Measurements from ENCODE around the gene ITCH. TPM values are rescaled to one million over a fixed set of nuclear protein-coding genes. Genes with fewer than 3 reads are reported as not detected.

Gene ITCH
- total and polyA plus RNA-seq, 2 of the 8 experiments (the other 6 are each of a cell fraction or from before 2014, with no cell fraction given) = 3.9 to 45.2 TPM

GRCh38 chr20:34491226-34491931, 128.3 kb downstream of the ITCH start:
- no peak overlapping the region for H4K91ac ChIP-seq (replicated peaks; ENCODE audit: insufficient read length, low read length)
- no peak overlapping the region for H3K56ac ChIP-seq (replicated peaks; ENCODE audit: insufficient read length, low read depth, low read length)
- TF ChIP-seq SP4 (IDR thresholded peaks at IDR 0.05; ENCODE audit: low read length) = no peak
- no peak for TF ChIP-seq BACH1 (IDR thresholded peaks at IDR 0.05; ENCODE audit: low read length)
- TF ChIP-seq RNF2 (IDR thresholded peaks at IDR 0.05; ENCODE audit: borderline replicate concordance, low read depth, low read length, missing control alignments, poor library complexity, severe bottlenecking) = no peak
- H3K9me3 ChIP-seq (ENCODE audit: insufficient read depth in 2 of 2, low read depth in 1 of 2, low read length in 1 of 2) = no peaks in the 10 kb centered on the region
- H3K23me2 ChIP-seq (ENCODE audit: low read depth, low read length) = no peaks in the 10 kb centered on the region
- no peak overlapping the region for H2BK120ac ChIP-seq (replicated peaks; ENCODE audit: low read depth, low read length)
- DNase-seq (ENCODE audit: low read depth in 1 of 2, low spot score in 2 of 2) (no peak), FAIRE-seq (no peak)
- POLR2A ChIA-PET (ENCODE audit: partially characterized antibody) = no interaction called here
- H2AK5ac ChIP-seq (ENCODE audit: low read depth, low read length) = no peak overlapping the region
- no peaks in the 10 kb centered on the region for H3K79me2 ChIP-seq (ENCODE audit: control insufficient read depth in 1 of 2, insufficient read depth in 2 of 2, low read length in 2 of 2)
- H3K27me3 ChIP-seq (replicated peaks in 1 of 4; ENCODE audit: control insufficient read depth in 3 of 4, extremely low read depth in 1 of 4, insufficient read depth in 3 of 4, low read length in 3 of 4) = no peaks in the 10 kb centered on the region
- H2BK12ac ChIP-seq (ENCODE audit: low read depth, low read length) = no peak overlapping the region
- 95% methylated on average over 4 of the region's 4 CpGs; no CpG with 5 or more reads in 1 of the 2 experiments for WGBS, 2 experiments (ENCODE audit: extremely low coverage in 1 of 2, insufficient coverage in 1 of 2, insufficient read length in 1 of 2, insufficient replicate concordance in 2 of 2, low coverage in 1 of 2, low lambda C conversion rate in 2 of 2, missing lambda C conversion rate in 1 of 2)
- H3K4ac ChIP-seq (replicated peaks; ENCODE audit: insufficient read length, low read depth, low read length) = no peak overlapping the region
- H2BK15ac ChIP-seq (ENCODE audit: low read length) = no peak overlapping the region
- no peaks in the 10 kb centered on the region for H3K79me1 ChIP-seq (ENCODE audit: low read depth, low read length)
- H3K9ac ChIP-seq (replicated peaks in 1 of 4; ENCODE audit: extremely low read depth in 1 of 4, low read depth in 3 of 4, low read length in 3 of 4) = no peak overlapping the region
- H3K36me3 ChIP-seq (ENCODE audit: control insufficient read depth in 2 of 4, insufficient read depth in 4 of 4, low read length in 3 of 4) = peaks cover 6 to 45% (median 19%) of the 10 kb centered on the region in 4 experiments; a peak in 7 of 8 replicates
- no peak overlapping the region for H2BK20ac ChIP-seq (ENCODE audit: low read length)
- no peak overlapping the region for H3K4me3 ChIP-seq (ENCODE audit: extremely low read depth in 1 of 4, insufficient read depth in 2 of 4, low read depth in 3 of 4, low read length in 4 of 4)
- H3K23ac ChIP-seq (ENCODE audit: insufficient read length) = no peak overlapping the region
- no peak overlapping the region for H2BK5ac ChIP-seq (ENCODE audit: low read depth, low read length)
- H4K20me1 ChIP-seq (replicated peaks in 1 of 2; ENCODE audit: control insufficient read depth in 1 of 2, insufficient read depth in 2 of 2, low read length in 2 of 2) = peaks cover 0 to 4% of the 10 kb centered on the region in 2 experiments
- no peak overlapping the region for H3K18ac ChIP-seq (ENCODE audit: extremely low read depth, low read length)
- no peak overlapping the region for H2AFZ ChIP-seq (ENCODE audit: low read length)
- no peak overlapping the region for H4K5ac ChIP-seq (ENCODE audit: insufficient read length, low read depth, low read length)
- no peak overlapping the region for H4K8ac ChIP-seq (ENCODE audit: extremely low read depth, insufficient read depth, low read length)
- H3K4me2 ChIP-seq (ENCODE audit: insufficient read depth in 1 of 2, low read depth in 2 of 2, low read length in 2 of 2) = no peak overlapping the region
- H3K27ac ChIP-seq (ENCODE audit: low read depth, low read length) = no peak overlapping the region
- no peak overlapping the region for H3K14ac ChIP-seq (ENCODE audit: insufficient read length)
- CTCF ChIA-PET (ENCODE audit: partially characterized antibody) = interaction anchor here (1.2 kb wide), 1 partner anchor 179 kb away, joined by 4 read pairs; no protein-coding TSS in a partner anchor
- H3K4me1 ChIP-seq (replicated peaks in 1 of 4; ENCODE audit: control insufficient read depth in 3 of 4, insufficient read depth in 4 of 4, low read length in 3 of 4) = no peaks in the 10 kb centered on the region
